Endometrium (tissue), 2 donors: ENCODE measurements around the gene ITGB5.

Source experiments
- FAIRE-seq: peaks from 2 replicates; lab custom pipeline; 2012; peaks lifted over from hg19 to GRCh38; lab: Jason Lieb, UNC
- donor health status: control.
- donor health status: control.

The ITGB5 gene

GRCh38 chr3:124896824-124897526, 9.8 kb upstream of the ITGB5 start:
- no peak for FAIRE-seq

DNA sequence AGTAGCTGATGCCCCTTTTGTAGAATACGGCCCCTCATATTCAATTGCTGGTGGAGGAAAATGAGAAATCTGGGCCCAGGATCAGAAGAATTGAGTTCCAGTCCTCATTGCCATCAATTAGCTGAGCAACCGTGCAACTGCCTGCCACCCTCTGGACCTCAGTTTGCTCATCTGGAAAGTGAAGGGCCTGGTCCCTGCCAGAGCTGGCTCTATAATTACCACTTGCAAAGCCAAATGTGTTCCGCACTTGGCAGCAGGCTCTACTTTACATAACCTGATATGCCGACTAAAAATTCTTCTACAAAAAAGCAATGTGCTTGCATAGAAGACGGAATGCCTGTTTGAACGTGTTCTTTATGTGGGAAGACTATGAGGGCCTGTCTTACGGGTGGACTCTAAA, 8.6 kb upstream of the ITGB5 start:
- FAIRE-seq: no peak

GRCh38 chr3:124893526-124893925, 6.4 kb upstream of the ITGB5 start:
- FAIRE-seq: no peak

DNA sequence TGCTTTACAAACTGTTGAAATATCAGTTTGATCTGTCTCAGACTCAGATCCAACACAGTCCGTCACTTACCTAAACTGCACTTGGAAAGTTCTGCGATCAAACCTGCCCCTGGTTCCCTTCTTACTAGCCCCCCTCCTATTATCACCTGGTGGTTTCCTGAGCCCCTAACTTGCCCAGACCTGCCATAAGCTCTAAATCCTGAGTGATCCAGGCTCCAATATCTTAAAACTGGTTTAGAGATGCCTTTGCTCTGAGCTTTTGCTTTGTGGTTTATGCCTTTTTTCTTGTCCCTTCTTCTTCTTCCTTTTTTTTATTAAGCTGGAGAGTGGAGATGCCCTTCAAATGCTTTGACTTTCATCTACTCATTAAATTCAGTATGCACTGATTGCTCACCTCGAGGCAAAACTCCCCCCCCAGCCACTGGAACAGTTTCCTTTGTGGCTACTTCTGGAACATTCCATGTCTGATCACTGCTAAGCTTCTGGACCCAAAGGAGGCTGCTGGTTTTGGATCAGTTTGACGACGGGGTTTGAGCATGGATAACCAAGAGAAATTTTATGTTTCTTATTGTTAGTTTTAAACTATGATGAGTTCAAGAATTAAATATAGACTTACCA, 3.5 kb upstream of the ITGB5 start:
- FAIRE-seq: no peak

- no peak for FAIRE-seq
Measured at GRCh38 chr3:124888482-124889441, 1.6 kb upstream of the ITGB5 start.

- no peak for FAIRE-seq
Measured at GRCh38 chr3:124887932-124888298, 750 bp upstream of the ITGB5 start.

DNA sequence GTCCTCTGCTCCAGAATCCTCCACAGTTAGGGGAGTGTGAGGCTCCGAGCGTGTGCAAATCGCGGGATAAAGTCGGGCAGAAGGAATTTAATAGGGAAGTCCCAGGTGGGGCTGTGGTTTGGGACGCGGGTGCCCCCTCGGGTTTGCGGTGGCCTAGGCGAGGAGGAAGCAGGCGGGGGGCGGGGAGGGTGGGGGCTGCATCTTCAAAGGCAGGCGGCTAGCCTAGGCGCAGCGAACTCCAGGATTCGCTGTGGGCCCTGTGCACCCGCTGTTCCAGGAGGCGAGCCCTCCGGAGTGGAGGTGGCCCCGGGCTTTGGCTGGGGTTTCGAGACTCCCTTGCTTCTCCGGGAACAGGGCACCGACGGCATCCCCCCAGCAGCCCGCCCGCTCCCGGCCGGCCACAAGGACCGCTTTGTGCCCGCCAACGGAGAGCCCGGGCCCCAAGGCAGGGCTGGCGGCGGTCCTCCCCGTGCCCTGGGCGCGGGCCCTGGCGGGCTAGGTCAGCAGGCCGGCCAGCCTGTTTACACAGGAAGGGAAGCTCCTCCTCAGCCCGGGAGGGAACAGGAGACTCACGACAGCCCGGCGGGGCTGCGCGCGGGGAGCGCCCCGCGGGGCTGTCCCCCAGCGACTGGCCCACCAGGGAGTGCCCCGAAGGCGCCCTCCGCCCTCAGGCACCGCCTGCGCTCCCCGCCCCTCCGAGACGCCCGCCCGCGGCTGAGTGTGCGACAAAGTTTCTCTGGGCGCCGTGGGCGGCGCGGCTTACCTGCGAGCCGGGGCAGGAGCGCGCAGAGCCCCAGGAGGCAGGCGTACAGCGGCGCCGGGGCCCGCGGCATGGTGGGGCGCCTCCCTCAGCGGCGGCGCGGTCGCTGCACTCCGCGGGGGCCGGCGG, 753 bp downstream of the ITGB5 start:
- FAIRE-seq: no peak

DNA sequence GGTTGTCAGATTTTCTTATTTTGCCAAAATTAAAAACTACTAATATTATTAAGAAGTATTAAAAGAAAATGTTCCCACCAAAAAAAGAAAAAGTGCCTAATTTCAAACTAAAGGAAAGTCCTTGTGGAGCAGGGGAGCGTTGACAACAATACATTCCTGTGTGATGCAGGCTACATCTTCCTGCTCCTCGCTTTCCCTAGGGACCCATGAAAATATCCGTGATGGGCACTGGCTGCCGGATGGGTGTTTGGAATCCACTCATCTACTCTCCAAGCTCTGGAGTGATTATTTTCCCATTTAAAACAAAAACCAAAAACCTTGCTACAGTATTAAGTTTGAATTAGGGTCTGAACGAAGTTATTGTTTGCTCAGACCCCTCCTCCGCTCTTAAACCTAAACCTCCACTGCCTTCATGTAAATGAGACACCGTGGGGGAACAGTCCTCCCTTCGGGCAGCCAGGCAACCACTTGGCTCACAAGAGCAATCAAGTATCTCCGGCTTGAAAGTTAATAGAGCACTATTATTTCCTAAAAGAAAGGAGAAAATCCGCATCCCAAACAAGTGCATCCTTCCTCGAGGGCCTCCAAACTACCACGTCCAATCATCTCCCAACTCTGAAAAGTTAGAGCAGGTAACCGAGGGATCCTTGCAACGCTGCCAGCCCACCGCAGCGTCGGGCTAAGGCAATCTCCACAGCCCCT, 1.5 kb downstream of the ITGB5 start:
- peak; percentile 26 for FAIRE-seq

DNA sequence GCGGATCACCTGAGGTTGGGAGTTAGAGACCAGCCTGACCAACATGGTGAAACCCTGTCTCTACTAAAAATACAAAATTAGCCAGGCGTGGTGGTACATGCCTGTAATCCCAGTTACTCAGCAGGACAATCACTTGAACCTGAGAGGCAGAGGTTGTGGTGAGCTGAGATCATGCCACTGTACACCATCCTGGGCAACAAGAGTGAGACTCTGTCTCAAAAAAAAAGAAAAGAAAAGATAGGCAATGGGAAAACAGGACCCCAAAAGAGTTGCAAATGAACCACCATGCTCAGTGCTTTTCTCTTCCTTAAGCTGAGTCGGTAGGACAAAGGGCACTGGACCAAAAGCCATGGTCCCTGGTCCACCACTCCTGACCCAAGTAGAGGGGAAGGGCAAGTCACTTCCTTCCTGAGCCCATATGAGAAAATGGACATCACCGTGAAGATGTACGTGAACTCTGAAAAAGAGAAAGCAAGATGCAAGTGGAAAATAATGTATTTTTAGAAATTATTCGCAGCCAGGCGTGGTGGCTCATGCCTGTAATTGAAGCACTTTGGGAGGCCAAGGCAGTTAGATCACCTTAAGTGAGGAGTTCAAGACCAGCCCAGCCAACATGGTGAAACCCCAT, 2.6 kb downstream of the ITGB5 start:
- FAIRE-seq: no peak

- no peak for FAIRE-seq
Measured at GRCh38 chr3:124883766-124884473, 3.2 kb downstream of the ITGB5 start.

DNA sequence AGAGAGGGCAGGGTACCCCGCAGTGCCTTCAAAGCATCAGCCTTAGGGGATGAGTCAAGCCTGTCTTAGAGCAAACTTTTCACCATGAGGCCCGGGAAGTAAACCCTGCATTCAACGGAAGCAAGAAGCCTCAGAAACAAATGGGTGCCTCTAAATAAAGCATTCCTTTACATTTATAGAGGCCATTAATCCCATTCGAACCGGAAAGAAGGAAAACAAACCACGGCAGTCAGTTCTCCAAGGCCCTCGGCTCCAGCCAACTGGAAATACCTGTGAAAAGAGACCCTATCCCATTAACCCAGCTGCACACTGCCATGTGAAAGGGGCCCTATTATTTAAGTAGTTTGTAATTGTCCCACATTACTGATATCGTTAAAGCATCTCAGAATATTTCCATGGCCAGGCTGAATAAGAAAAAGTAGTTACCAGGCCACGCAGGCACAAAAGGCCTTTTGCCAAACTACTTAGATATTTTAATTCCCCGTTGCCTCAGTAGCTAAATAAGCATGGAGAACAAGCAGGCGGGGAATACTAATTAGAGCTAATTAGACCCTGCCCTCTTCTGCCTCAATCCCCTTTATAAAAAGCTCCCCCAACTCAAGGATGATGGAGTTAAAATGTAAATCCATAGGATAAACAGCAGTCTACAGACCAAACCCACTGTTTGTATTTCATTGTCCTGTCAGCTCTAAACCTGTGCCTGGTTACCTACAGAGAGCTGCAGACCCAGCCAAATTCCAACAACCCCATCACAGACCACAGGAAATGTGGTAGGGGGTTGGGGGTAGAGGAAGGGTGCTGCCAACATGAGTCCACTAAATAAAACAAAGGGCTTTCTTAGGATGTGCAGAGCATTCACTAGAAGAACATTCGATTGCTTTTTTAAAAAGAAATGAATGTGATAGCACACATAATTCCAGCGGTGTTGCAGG, 4.1 kb downstream of the ITGB5 start:
- FAIRE-seq: no peak

DNA sequence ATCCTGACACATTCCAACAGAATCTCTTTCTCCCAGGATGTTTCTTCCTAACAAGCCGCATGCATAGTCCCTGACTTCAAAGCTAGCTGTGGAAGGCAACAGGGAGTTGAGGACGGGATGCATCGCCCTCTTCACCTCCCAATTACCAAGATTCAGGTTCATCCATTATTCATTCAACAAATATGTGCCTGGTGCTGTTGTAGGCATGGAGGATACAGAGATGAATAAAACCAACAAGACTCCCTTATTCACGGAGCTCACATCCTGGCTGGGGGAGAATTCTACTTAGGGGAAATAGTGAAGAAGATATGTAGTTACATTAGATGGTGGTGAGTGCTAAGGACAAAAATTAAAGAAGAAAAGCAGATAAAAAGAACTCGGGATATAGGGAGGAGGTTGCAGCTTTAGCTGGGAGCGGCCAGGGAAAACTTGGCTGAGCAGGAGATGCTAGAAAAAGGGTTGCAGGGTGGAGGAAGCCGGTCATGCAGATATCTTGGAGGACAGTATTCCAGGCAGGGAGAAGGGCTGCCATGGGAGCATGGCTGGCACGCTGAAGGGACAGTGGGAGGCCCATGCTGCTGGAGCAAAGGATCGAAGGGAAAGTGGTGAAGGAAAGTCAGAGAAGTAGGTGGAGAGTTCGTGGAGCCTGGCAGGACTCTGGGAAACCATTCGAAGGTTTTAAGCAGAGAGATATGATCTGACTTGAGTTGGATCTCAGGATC, 5.0 kb downstream of the ITGB5 start:
- FAIRE-seq: no peak

DNA sequence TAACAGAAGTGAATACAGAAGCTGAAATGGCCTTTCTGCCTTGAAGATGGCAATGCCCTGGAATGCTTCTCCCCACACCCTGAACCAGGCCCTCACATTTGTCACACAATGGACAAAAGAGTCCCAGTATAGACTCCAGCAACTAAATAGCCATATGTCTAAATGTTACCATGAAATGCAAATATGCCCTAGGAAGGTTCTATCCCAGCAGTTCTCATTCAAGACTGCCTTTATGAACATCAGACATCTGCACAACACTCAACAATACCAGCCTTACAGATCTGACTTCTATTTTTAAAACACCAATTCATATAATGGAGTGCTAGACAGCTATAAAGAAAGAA, 7.9 kb downstream of the ITGB5 start:
- no peak for FAIRE-seq

DNA sequence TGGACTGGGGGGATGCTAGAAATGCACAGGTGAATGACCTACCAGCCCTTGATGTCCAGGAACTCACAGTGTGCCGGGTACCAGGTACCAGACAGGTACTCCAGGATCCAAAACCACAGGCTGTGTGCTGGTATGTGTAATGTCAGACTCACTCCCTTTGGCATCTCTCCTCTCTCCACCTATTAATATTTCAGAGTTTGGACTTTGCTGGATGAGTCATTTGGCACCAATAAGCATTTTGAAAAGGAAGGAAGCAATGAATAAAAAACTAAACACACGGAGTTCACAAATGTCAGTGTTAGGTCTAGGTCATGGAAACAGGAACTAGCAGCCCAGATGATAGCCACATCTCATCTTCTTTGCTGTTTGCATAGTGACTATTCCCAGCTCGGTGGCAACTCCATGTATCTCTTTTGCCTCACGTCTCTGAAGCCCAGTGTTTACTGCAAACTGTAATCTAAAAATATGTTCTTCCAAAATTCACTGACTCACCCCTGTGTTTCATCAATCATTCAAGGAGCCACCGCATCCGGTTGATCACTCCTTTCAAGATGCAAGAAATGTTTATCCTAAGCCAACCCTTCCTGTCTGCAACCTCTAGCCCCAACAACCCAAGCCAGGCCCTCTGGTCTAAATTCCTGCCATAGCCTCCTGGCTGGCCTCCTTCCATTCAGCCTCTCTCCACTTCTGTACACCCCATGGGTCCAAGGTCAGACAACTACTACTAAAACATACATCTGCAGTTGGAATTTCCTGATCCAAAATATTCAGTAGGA, 8.4 kb downstream of the ITGB5 start:
- FAIRE-seq: no peak

DNA sequence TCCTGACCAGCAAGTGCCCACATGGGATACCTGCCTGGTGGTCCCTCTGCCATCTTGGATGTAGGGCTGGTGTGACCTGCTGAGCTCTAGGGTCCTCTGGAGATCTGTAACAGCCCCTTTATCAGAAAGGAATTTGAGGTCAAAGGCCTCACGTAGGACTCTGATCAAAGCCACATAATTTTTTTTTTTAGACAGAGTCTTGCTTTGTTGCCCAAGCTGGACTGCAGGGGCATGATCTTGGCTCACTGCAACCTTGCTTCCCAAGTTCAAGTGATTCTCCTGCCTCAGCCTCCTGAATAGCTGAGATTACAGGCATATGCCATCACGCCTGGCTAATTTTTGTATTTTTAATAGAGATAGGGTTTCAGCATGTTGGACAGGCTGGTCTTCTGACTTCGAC, 9.5 kb downstream of the ITGB5 start:
- FAIRE-seq: no peak

GRCh38 chr3:124876401-124876878, 10.7 kb downstream of the ITGB5 start:
- FAIRE-seq: no peak

DNA sequence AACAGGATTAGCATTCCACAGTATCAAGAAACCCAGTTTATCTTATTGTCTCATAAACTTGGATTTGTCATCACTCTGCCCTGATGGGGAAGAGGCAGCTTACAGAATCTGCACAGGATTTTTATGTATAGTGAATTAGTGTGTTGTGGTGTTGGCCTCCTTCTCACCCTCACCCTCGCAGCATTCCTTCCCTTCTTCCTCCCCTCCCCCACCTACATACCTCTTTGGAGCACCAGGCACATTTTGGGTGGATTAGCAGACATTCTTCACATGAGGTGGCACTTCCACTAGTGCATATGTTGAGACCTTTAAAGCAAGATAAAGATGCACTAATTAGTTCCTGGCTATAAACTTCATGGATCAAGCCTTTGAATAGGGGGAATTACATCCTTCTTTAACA, 13.9 kb downstream of the ITGB5 start:
- FAIRE-seq: no peak

- no peak for FAIRE-seq
Measured at GRCh38 chr3:124867511-124867910, 19.7 kb downstream of the ITGB5 start.
